Natural killer cell (primary cell): Measurements from ENCODE around the gene CEP57L1. TPM values are rescaled to one million over a fixed set of nuclear protein-coding genes. Genes with fewer than 3 reads are reported as not detected.

Experiments used
- ATAC-seq, 3 donors: fragments of 150-1000 bp in 2 of 3; fragments of 200-7000 bp in 1 of 3; cut with Tn5 transposase; 1 replicate in 1 of 3; 2 replicates in 2 of 3; pipeline ENCODE4 v1.10.0; 2021; ENCODE audit warnings: mild to moderate bottlenecking in 2 of 3, moderate library complexity in 2 of 3
- DNase-seq, 2 donors: peaks; one replicate each; pipeline versions ENCODE4 v3.0.0 to v3.0.0-alpha.2; 2013 to 2021; ENCODE audit warnings: mixed read lengths in 1 of 2
- H3K27ac ChIP-seq: one replicate; pipeline ENCODE4 v1.5.1; 2013; ENCODE audit warnings: mild to moderate bottlenecking, low read length
- H3K27me3 ChIP-seq: one replicate; pipeline ENCODE4 v1.6.1; 2013; ENCODE audit warnings: low read length; ENCODE audit not compliant: control insufficient read depth, insufficient read depth
- H3K36me3 ChIP-seq: one replicate; pipeline ENCODE4 v1.6.1; 2013; ENCODE audit warnings: low read length; ENCODE audit not compliant: control insufficient read depth, insufficient read depth
- H3K4me1 ChIP-seq: one replicate; pipeline ENCODE4 v1.6.1; 2013; ENCODE audit warnings: low read length; ENCODE audit not compliant: control insufficient read depth, insufficient read depth
- H3K4me3 ChIP-seq: one replicate; pipeline ENCODE4 v1.5.1; 2013; ENCODE audit warnings: low read length
- H3K9me3 ChIP-seq: one replicate; pipeline ENCODE4 v1.6.1; 2013; ENCODE audit warnings: low read length; ENCODE audit not compliant: control insufficient read depth, insufficient read depth
- H3K27ac Mint-ChIP-seq, 2 donors: one replicate each; pipeline ENCODE4 v1.8.0; 2022; ENCODE audit warnings: mild to moderate bottlenecking in 2 of 2, mixed read lengths in 2 of 2, moderate library complexity in 1 of 2
- H3K27me3 Mint-ChIP-seq, 2 donors: one replicate each; pipeline ENCODE4 v1.8.0; 2022; ENCODE audit warnings: low read depth in 2 of 2, mixed read lengths in 2 of 2
- H3K36me3 Mint-ChIP-seq: one replicate; pipeline ENCODE4 v1.8.0; 2022; ENCODE audit warnings: mixed read lengths
- H3K4me1 Mint-ChIP-seq, 2 donors: one replicate each; pipeline ENCODE4 v1.8.0; 2022; ENCODE audit warnings: mixed read lengths in 2 of 2
- H3K4me3 Mint-ChIP-seq: one replicate; pipeline ENCODE4 v1.8.0; 2022; ENCODE audit warnings: mild to moderate bottlenecking, moderate library complexity, mixed read lengths
- H3K9me3 Mint-ChIP-seq, 2 donors: one replicate each; pipeline ENCODE4 v1.8.0; 2022; ENCODE audit warnings: mixed read lengths in 2 of 2
- WGBS: methylation state at CpG from one replicate; pipeline ENCODE4 v1.1.7; 2013; ENCODE audit warnings: missing lambda C conversion rate; ENCODE audit not compliant: insufficient coverage; 5-methylcytosine and 5-hydroxymethylcytosine counted together
- intact Hi-C: fragments of 100-400 bp; cut with micrococcal nuclease; formaldehyde crosslinking; loops from one replicate; pipeline ENCODE4 v1.14.2; 2022
- total RNA-seq, 4 donors: library from RNA; stranded (reverse); fragments of 120-200 nt in 1 of 4; gene quantifications; one replicate each; pipeline versions ENCODE4 v1.2.3 to v1.2.4, GENCODE V29; 2013 to 2022
- TF ChIP-seq, protein P1 (sequence below): fragments of 200-600 bp; IDR thresholded peaks from one replicate; pipeline ENCODE4 v1.8.0; 2022; ENCODE audit warnings: antibody characterized with exemption

Gene CEP57L1
- total RNA-seq, 3 donors from 2014 or later (not counting 1 experiment from before 2014, with no cell fraction given), result 8.9 to 12.5 (median 9.2) TPM

DNA sequence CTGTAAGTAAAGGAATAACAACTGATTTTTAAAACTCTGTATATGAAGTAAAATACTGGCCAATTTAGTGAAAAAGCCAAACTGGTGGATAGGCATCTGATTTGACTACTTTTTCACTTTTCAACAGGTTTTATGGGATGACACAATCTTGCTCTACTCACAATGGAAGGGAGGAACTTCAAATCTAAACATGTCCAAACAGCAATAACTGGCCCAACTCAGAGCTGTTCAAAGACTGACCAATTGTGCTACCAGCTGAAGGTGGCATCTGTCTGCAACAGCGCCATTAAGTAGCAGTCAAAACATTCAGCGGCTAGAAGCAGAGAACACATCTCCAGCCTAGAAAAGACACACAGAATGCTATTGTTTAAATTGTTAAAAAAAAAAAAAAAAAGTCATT is 45.3 kb upstream of the CEP57L1 start:
- no peaks in the 10 kb centered on the region for H3K9me3 Mint-ChIP-seq
- H3K27ac ChIP-seq, result no peak overlapping the region
- no peak for DNase-seq
- intact Hi-C loops, result no loop called here
- 90% methylated on average over 2 of the region's 2 CpGs for WGBS
- no peaks in the 10 kb centered on the region for H3K9me3 ChIP-seq
- peaks cover 22 to 35% of the 10 kb centered on the region in 2 donors for H3K4me1 Mint-ChIP-seq
- H3K4me1 ChIP-seq, result no peaks in the 10 kb centered on the region
- ATAC-seq, result no peak
- H3K4me3 Mint-ChIP-seq, result no peak overlapping the region
- no peaks in the 10 kb centered on the region for H3K27me3 Mint-ChIP-seq
- H3K27ac Mint-ChIP-seq, result no peak overlapping the region
- no peaks in the 10 kb centered on the region for H3K27me3 ChIP-seq
- TF ChIP-seq, protein P1, sequence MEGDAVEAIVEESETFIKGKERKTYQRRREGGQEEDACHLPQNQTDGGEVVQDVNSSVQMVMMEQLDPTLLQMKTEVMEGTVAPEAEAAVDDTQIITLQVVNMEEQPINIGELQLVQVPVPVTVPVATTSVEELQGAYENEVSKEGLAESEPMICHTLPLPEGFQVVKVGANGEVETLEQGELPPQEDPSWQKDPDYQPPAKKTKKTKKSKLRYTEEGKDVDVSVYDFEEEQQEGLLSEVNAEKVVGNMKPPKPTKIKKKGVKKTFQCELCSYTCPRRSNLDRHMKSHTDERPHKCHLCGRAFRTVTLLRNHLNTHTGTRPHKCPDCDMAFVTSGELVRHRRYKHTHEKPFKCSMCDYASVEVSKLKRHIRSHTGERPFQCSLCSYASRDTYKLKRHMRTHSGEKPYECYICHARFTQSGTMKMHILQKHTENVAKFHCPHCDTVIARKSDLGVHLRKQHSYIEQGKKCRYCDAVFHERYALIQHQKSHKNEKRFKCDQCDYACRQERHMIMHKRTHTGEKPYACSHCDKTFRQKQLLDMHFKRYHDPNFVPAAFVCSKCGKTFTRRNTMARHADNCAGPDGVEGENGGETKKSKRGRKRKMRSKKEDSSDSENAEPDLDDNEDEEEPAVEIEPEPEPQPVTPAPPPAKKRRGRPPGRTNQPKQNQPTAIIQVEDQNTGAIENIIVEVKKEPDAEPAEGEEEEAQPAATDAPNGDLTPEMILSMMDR, result no peak
- H3K4me3 ChIP-seq, result no peak overlapping the region
- H3K36me3 ChIP-seq, result no peaks in the 10 kb centered on the region
- H3K36me3 Mint-ChIP-seq, result no peaks in the 10 kb centered on the region

DNA sequence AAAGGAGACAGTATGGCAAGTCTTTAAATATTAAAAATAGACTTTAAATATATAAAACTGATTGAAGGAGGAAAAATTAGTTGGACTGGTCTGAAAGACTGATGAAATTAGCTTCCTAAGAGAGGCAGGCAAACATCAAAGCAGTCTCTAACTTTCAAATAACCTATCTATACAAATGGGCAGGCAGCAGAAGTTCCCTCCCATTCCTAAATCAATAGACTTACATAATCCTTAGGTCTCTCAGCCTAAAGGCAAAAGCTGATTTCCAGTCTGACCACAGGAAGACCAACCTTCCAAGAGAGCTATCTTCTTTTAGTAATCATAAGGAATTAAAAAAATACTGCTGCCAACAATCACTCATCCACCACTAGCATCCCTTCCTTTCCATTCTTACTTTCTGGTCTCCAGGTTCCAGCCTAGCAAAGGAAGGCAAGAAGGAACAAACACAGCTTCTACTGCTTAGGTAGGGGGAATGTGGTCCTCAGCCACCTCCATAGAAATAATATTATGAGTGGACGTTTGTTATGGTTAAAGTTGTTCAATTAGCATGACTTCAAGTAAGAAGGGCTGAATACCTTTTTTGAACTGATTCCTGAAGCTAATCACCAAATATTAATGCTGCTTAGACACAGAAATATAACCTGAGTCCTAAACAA is 44.7 kb upstream of the CEP57L1 start:
- intact Hi-C loops, result no loop called here
- H3K27me3 Mint-ChIP-seq, result no peaks in the 10 kb centered on the region

DNA sequence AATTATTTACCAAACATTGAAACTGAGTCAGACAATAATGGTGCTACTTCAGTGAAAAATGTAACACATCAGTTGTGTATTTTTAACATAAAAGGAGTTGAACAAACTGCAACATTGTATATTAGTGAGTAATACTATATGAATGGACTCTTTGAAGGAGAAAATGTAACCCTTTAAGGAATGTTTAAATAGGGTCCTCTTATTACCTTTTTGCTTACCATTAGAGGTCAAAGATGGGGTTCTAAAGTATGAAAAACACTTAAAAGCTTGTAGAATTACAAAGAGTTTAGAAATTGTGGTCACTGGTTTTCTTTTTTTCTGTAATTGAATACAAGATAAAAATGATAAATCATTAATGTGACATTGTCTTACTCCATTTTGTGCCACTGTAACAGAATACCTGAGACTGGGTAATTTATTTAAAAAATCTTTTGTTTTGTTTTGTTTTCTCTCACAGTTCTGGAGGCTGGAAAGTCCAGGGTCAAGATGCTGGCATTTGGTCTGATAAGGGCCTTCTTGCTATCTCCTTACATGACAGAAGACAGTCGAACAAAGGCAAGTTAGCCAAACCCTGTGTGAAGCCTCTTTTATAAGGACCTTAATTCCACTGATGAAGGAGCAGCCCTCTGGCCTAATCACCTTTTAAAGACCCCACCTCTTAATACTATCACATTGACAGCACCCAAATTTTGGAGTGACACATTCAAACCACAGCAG is 43.8 kb upstream of the CEP57L1 start:
- H3K36me3 Mint-ChIP-seq, result no peaks in the 10 kb centered on the region
- no peak overlapping the region for H3K27ac Mint-ChIP-seq
- 74% methylated on average over 1 of the region's 1 CpG for WGBS
- ATAC-seq (no peak), DNase-seq (no peak)
- Histone ChIP-seq H3K4me1 (no peaks in the 10 kb centered on the region), H3K27me3 (no peaks in the 10 kb centered on the region), H3K27ac (no peak overlapping the region), H3K9me3 (no peaks in the 10 kb centered on the region), H3K4me3 (no peak overlapping the region), H3K36me3 (no peaks in the 10 kb centered on the region)
- H3K4me3 Mint-ChIP-seq, result no peak overlapping the region
- TF ChIP-seq, protein P1, result no peak
- no peaks in the 10 kb centered on the region for H3K9me3 Mint-ChIP-seq
- H3K4me1 Mint-ChIP-seq, result peaks cover 22 to 28% of the 10 kb centered on the region in 2 donors
- intact Hi-C loops, result no loop called here
- H3K27me3 Mint-ChIP-seq, result no peaks in the 10 kb centered on the region

More for the DNA sequence above, 44.7 kb upstream of the CEP57L1 start:
- H3K9me3 ChIP-seq, result no peaks in the 10 kb centered on the region
- H3K4me3 ChIP-seq, result no peak overlapping the region
- Mint-ChIP-seq H3K9me3 (no peaks in the 10 kb centered on the region), H3K27ac (no peak overlapping the region), H3K4me3 (no peak overlapping the region), H3K4me1 (peaks cover 22 to 30% of the 10 kb centered on the region in 2 donors), H3K36me3 (no peaks in the 10 kb centered on the region)
- no peaks in the 10 kb centered on the region for H3K36me3 ChIP-seq
- no peaks in the 10 kb centered on the region for H3K27me3 ChIP-seq
- TF ChIP-seq, protein P1, result no peak
- no peak overlapping the region for H3K27ac ChIP-seq
- no CpG with 5 or more reads among the region's 1 CpG for WGBS
- ATAC-seq (no peak), DNase-seq (no peak)
- no peaks in the 10 kb centered on the region for H3K4me1 ChIP-seq
